Body of pancreas (tissue), 4 donors: ENCODE results near the gene SLC30A1.

ENCODE experiments used
- CTCF ChIP-seq, 7 experiments: fragments of 450-650 bp in 4 of 7; fragments of 200-600 bp in 3 of 7; sonication (generic) in 3 of 7; IDR thresholded peaks; one replicate each; pipeline ENCODE4 v1.5.1; 2016 to 2019; ENCODE audit warnings: antibody characterized with exemption in 7 of 7
- POLR2A ChIP-seq, 3 donors: fragments of 450-650 bp; IDR thresholded peaks; one replicate each; pipeline ENCODE4 v1.6.1; 2016; ENCODE audit warnings: antibody characterized with exemption in 3 of 3, mild to moderate bottlenecking in 2 of 3

- TF ChIP-seq POLR2A (IDR thresholded peaks at IDR 0.05) (no peak), CTCF (IDR thresholded peaks at IDR 0.05) (no peak)
These were observed 20.3 kb upstream of the SLC30A1 start for GRCh38 chr1:211599250-211599649.
